HEK293 (cell line): Measurements from ENCODE around the gene NLGN3.

Experiments
- GLI4 ChIP-seq: fragments of 450-650 bp; formaldehyde crosslinking; IDR thresholded peaks from 2 replicates; pipeline ENCODE4 v1.5.1; 2016; ENCODE audit warnings: missing biosample characterization, missing genetic modification characterization
- PBX3 ChIP-seq: sonication (generic); formaldehyde crosslinking; IDR thresholded peaks from 2 replicates; pipeline ENCODE4 v1.8.1; 2022; ENCODE audit warnings: mild to moderate bottlenecking, moderate library complexity, missing genetic modification reagents
- SETDB1 ChIP-seq: IDR thresholded peaks from one replicate; pipeline ENCODE4 v1.6.1; 2017; ENCODE audit warnings: mild to moderate bottlenecking, low read length, moderate library complexity, mixed read lengths; ENCODE audit not compliant: insufficient read length
- ZNF133 ChIP-seq: fragments of 450-650 bp; formaldehyde crosslinking; IDR thresholded peaks from 2 replicates; pipeline ENCODE4 v1.5.1; 2016; ENCODE audit warnings: missing biosample characterization, missing genetic modification characterization
- ZNF529 ChIP-seq: fragments of 450-650 bp; formaldehyde crosslinking; IDR thresholded peaks from 2 replicates; pipeline ENCODE4 v1.5.1; 2017; ENCODE audit warnings: missing genetic modification characterization, missing biosample characterization; ENCODE audit not compliant: insufficient replicate concordance
- ZNF544 ChIP-seq: fragments of 450-650 bp; formaldehyde crosslinking; IDR thresholded peaks from 2 replicates; pipeline ENCODE4 v1.5.0; 2017; ENCODE audit warnings: missing biosample characterization, missing genetic modification characterization
- ZNF747 ChIP-seq: fragments of 450-650 bp; formaldehyde crosslinking; IDR thresholded peaks from 2 replicates; pipeline ENCODE4 v1.5.1; 2016; ENCODE audit warnings: missing biosample characterization, missing genetic modification characterization
- TF ChIP-seq, protein P1 (sequence below): fragments of 450-650 bp; formaldehyde crosslinking; IDR thresholded peaks from 2 replicates; pipeline ENCODE4 v1.5.1; 2016; ENCODE audit warnings: missing biosample characterization, missing genetic modification characterization

GRCh38 chrX:71131510-71131909 is 13.1 kb upstream of the NLGN3 start:
- TF ChIP-seq, protein P1, sequence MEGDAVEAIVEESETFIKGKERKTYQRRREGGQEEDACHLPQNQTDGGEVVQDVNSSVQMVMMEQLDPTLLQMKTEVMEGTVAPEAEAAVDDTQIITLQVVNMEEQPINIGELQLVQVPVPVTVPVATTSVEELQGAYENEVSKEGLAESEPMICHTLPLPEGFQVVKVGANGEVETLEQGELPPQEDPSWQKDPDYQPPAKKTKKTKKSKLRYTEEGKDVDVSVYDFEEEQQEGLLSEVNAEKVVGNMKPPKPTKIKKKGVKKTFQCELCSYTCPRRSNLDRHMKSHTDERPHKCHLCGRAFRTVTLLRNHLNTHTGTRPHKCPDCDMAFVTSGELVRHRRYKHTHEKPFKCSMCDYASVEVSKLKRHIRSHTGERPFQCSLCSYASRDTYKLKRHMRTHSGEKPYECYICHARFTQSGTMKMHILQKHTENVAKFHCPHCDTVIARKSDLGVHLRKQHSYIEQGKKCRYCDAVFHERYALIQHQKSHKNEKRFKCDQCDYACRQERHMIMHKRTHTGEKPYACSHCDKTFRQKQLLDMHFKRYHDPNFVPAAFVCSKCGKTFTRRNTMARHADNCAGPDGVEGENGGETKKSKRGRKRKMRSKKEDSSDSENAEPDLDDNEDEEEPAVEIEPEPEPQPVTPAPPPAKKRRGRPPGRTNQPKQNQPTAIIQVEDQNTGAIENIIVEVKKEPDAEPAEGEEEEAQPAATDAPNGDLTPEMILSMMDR: no peak
- no peak for TF ChIP-seq ZNF747 (tag by site-specific recombination)
- TF ChIP-seq ZNF133 (tag by site-specific recombination): no peak
- no peak for TF ChIP-seq ZNF529
- no peak for TF ChIP-seq ZNF544 (tag by site-specific recombination)
- no peak for TF ChIP-seq GLI4 (tag by site-specific recombination)
- no peak for TF ChIP-seq PBX3 (CRISPR knock-in tag)
- no peak for TF ChIP-seq SETDB1
